LNCAP (cell line): Measurements from ENCODE around the gene SEPTIN2.

Experiments used
- CTCF ChIP-seq: fragments of 450-650 bp; IDR thresholded peaks from 2 replicates; pipeline ENCODE4 v1.5.1; 2017; ENCODE audit warnings: mild to moderate bottlenecking

The SEPTIN2 gene

GRCh38 chr2:241289597-241289996, 26.1 kb upstream of the SEPTIN2 start:
- TF ChIP-seq CTCF, result no peak

- no peak for TF ChIP-seq CTCF
These were observed 24.6 kb upstream of the SEPTIN2 start for GRCh38 chr2:241291153-241291552.

- TF ChIP-seq CTCF, result no peak
These were observed 23.7 kb upstream of the SEPTIN2 start for GRCh38 chr2:241291977-241292376.

- no peak for TF ChIP-seq CTCF
These were observed 20.2 kb upstream of the SEPTIN2 start for GRCh38 chr2:241295326-241296095.

GRCh38 chr2:241296767-241297166, 19.0 kb upstream of the SEPTIN2 start:
- TF ChIP-seq CTCF, result no peak

- TF ChIP-seq CTCF, result no peak
These were observed 17.1 kb upstream of the SEPTIN2 start for GRCh38 chr2:241298673-241299072.

- TF ChIP-seq CTCF, result no peak
These were observed 15.7 kb upstream of the SEPTIN2 start for GRCh38 chr2:241300000-241300399.

GRCh38 chr2:241302083-241302482, 13.6 kb upstream of the SEPTIN2 start:
- TF ChIP-seq CTCF, result no peak
